Activated T-helper 2 cell treated with anti-CD3 and anti-CD28 coated beads, Interferon-gamma antibody, Interleukin-2, Interleukin-4, amounts not matched to agents 10 μg/mL and 5 μg/mL and 100 μg/mL, durations not matched to agents 14 hours and 24 hours and 36 hours (primary cell): ENCODE measurements around the gene MYO18A. TPM values are rescaled to one million over a fixed set of nuclear protein-coding genes. Genes with fewer than 3 reads are reported as not detected.

Source experiments
- DNase-seq: peaks from one replicate; pipeline ENCODE4 v3.0.0; 2021; ENCODE audit warnings: low spot score
- H3K27ac Mint-ChIP-seq: one replicate; pipeline ENCODE4 v1.8.0; 2021; ENCODE audit warnings: mixed read lengths
- H3K27me3 Mint-ChIP-seq: one replicate; pipeline ENCODE4 v1.8.0; 2021; ENCODE audit warnings: low read depth, mixed read lengths
- H3K36me3 Mint-ChIP-seq: one replicate; pipeline ENCODE4 v1.8.0; 2021; ENCODE audit warnings: low read depth, mixed read lengths
- H3K4me1 Mint-ChIP-seq: one replicate; pipeline ENCODE4 v1.8.0; 2021; ENCODE audit warnings: low read depth, mixed read lengths
- H3K4me3 Mint-ChIP-seq: one replicate; pipeline ENCODE4 v1.8.0; 2021; ENCODE audit warnings: low read depth, mild to moderate bottlenecking, moderate library complexity, mixed read lengths
- H3K9me3 Mint-ChIP-seq: one replicate; pipeline ENCODE4 v1.8.0; 2021; ENCODE audit warnings: mixed read lengths
- intact Hi-C: fragments of 100-400 bp; cut with micrococcal nuclease; formaldehyde crosslinking; loops from one replicate; pipeline ENCODE4 v1.15.1; 2023
- total RNA-seq: library from RNA; stranded (reverse); gene quantifications from 2 replicates; pipeline ENCODE4 v1.2.3, GENCODE V29; 2022

The MYO18A gene
- total RNA-seq, 1 donor from 2014 or later: 49.5 TPM

DNA sequence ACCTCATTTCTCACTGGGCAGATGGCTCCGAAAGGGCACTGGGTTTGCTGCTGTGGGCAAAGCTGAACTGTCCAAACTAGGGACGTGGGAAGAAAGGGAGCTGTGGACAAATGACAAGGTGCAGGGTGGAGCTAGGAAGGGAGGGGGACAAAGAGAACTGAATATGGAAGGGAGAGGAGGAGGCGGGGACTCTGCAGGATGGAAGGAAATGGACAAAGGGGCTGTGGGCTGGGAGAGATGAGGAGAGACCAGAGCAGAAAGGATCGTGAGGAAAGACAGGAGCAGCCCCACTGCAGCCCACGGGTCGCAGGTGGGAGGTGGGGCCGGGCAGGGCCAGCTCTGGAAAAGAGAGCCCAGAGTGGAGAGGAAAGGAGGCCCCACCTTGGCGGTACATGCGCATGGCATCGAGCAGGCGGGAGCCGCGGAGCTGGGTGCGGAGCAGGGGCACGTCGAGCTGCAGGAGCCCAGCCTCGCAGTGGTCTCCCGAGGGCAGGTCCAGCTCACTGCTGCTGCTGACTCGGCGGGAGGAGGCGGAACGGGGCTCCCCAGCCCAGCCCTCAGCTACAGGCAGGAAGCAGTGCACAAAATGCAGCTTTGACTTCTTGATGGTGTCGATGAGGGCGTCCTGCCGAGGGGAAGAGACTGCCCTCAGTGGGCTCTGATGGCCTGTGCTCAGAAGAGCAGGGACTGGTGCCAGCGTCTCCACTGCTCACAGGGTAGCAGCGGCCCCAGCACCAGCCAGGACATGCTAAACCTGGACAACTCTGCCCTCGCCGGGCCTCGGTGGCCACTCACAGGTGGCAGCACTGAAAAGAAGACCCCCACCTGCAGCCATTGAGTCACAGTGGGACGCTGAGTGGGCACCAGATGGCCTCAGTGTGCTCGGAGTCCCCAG is 70.5 kb downstream of the MYO18A start:
- DNase-seq: no peak
- H3K4me1 Mint-ChIP-seq: no peaks in the 10 kb centered on the region
- H3K4me3 Mint-ChIP-seq: no peak overlapping the region
- intact Hi-C loops: loop anchor here (2.0 to 10.0 kb wide), 2 partner anchors 145 to 385 kb away; partner anchors contain the start of genes NEK8 and TLCD1
- H3K27ac Mint-ChIP-seq: no peak overlapping the region
- no peaks in the 10 kb centered on the region for H3K9me3 Mint-ChIP-seq
- no peaks in the 10 kb centered on the region for H3K27me3 Mint-ChIP-seq
- peaks cover 46% of the 10 kb centered on the region for H3K36me3 Mint-ChIP-seq

DNA sequence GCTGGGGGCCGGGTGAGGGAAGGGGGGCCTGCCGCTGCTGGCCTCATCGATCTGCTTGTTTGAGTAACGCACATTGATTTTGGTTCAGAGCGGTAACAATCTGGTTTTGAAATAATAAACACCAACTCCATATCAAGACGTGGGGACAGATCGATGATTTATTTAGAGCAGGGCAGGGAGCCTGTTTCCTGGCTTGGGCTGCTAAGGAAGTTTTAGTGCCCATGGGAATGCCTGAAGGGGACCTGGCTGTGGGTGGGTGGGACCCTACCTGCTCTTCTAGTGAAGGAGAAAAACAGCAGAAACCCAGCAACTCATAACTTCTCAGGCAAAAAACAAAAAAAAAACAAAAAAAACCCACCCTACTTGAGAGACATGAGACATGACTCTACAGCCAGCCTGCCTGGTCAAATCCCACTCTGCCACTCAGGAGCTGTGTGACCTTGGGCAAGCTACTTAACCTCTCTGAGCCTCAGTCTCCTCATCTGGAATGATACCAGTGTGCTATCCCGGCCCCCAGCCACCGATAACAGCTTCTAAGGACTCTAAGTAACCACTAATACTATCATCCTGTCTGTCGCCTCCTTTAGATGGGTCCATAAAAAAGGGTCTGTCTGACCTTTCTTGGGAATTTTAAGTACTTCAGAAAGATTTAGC is 71.2 kb downstream of the MYO18A start:
- DNase-seq: no peak
- H3K4me1 Mint-ChIP-seq: no peaks in the 10 kb centered on the region
- intact Hi-C loops: no loop called here
- peaks cover 48% of the 10 kb centered on the region for H3K36me3 Mint-ChIP-seq
- no peaks in the 10 kb centered on the region for H3K9me3 Mint-ChIP-seq
- no peak overlapping the region for H3K27ac Mint-ChIP-seq
- no peak overlapping the region for H3K4me3 Mint-ChIP-seq
- H3K27me3 Mint-ChIP-seq: no peaks in the 10 kb centered on the region

DNA sequence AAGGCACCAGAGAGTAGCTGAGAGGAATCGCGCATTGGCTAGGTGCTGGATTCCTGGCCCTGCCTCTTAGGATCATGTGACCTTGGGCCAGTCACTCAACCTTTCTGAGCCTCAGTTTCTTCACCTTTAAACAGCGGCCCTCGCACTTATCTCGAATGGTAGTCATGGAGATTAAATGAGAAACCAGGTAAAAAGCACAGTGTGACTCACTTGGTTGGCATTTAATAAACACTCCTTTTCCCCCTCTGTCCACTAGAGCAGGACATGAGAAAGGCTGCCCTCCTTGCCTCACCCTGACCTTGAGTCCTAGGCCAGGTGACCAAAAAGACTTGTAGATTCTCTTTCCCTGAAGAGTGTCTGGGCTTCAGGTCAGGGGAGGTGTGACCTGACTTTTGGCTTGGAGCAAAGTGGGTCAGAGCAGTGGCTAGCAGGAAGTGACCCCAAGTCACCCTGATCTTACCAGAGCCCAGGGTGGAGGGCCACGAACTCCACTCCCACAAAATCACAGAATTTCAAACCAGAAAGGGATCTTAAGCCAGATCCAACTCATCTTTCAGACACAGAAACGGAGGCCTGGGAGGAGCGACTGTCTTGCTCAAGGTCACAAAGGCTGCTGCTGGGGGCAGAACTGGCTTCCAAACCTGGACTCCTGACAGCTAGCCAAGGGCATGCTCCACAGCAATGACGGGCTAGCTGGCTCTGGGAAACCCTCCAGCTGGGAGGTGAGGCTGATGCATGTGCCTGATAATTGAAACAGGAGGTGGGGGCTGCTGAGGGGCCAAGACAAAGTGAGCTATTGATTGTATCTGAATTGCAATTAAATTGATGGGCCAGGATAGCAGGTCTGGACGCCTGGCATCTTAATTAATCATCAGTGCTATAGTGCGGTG is 72.0 kb downstream of the MYO18A start:
- H3K27ac Mint-ChIP-seq: no peak overlapping the region
- H3K4me3 Mint-ChIP-seq: no peak overlapping the region
- H3K4me1 Mint-ChIP-seq: no peaks in the 10 kb centered on the region
- no peaks in the 10 kb centered on the region for H3K27me3 Mint-ChIP-seq
- peaks cover 50% of the 10 kb centered on the region for H3K36me3 Mint-ChIP-seq
- intact Hi-C loops: no loop called here
- no peaks in the 10 kb centered on the region for H3K9me3 Mint-ChIP-seq
- no peak for DNase-seq

DNA sequence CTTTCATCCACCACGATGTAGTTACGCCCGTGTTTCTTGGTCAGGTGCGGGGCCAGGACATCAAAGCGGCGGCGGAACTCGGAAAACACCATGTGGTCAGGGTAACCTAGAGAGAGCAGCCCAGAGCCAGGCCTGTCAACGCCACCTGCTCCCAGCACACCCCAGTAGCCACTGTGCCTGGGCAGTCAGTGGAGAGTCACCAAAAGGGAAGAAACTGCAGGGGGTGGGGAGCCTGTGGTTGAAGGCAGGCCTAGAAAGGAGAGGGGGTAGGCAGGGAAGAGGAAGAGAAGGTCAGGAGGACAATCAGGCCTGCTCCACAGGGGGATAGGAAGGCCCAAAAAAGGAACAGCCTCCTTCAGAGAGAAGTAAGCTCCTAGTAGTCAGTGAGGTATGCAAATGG is 73.1 kb downstream of the MYO18A start:
- Mint-ChIP-seq H3K27ac (no peak overlapping the region), H3K36me3 (peaks cover 52% of the 10 kb centered on the region), H3K4me3 (no peak overlapping the region), H3K27me3 (no peaks in the 10 kb centered on the region), H3K4me1 (no peaks in the 10 kb centered on the region), H3K9me3 (no peaks in the 10 kb centered on the region)
- intact Hi-C loops: no loop called here
- DNase-seq: no peak

DNA sequence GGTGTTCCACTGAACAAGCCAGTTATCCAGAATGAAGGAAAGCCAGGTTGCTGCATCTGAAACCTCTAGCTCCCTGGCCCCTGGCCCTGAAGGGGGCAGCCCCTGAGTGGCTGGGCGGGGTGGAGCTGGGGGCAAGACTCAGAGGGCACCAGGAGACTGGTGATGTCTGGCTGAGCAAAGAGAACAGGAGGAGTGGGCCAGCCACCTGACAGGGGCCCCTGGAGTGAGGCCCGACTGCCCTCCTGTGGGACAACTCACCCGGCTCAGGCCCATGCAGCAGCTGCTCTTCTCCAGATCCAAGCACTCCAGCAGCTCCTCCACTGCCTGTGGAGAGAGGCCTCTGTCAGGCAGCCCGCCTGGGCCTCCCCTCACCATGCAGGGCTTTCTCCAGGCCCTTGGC is 76.9 kb downstream of the MYO18A start:
- H3K4me1 Mint-ChIP-seq: no peaks in the 10 kb centered on the region
- intact Hi-C loops: no loop called here
- no peak for DNase-seq
- H3K4me3 Mint-ChIP-seq: no peak overlapping the region
- peaks cover 42% of the 10 kb centered on the region for H3K36me3 Mint-ChIP-seq
- H3K27ac Mint-ChIP-seq: no peak overlapping the region
- H3K9me3 Mint-ChIP-seq: no peaks in the 10 kb centered on the region
- H3K27me3 Mint-ChIP-seq: no peaks in the 10 kb centered on the region

DNA sequence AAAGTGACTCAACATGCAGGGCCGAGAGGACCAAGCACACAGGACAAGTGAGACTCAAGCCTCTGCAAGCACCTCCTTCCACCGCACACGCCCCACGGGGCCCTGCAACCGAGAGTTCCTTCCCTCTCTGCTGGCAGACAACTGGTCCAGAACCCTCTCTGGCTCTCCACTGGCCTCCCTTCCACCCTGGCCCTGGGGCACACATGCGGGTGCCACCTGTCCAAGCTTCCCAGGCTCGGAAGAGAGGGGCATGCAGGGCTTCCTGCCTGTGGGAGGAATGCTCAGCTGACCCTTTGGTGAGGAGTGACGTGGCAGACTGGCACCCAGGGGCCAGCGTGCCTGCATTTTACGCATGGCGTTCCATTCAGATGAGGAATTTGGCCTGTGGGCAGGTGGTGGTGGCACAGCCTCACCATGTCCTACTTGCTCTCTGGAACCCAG is 77.4 kb downstream of the MYO18A start:
- Mint-ChIP-seq H3K9me3 (no peaks in the 10 kb centered on the region), H3K27ac (no peak overlapping the region), H3K4me1 (no peaks in the 10 kb centered on the region), H3K36me3 (peaks cover 44% of the 10 kb centered on the region), H3K4me3 (no peak overlapping the region), H3K27me3 (no peaks in the 10 kb centered on the region)
- no peak for DNase-seq
- intact Hi-C loops: no loop called here

DNA sequence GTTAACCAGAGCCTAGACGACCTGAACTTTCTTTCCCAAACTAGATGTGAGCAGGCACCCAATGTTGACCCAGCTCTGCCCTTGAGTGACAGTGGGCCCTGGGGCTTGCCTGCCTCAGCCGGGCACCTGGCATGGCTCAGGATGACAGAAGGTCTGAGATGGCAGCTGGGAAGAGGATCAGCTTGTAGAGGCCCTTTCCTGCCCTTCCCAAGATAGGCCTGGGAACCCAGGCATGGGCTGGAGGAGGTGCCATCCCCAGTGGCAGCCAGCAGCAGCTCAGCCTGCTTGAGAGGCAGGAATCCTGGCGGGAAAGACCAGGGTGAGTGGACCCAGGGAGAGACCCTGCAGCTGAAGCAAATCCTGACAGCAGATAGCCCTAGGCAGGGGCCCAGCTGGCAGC is 78.2 kb downstream of the MYO18A start:
- DNase-seq: no peak
- no peaks in the 10 kb centered on the region for H3K4me1 Mint-ChIP-seq
- H3K27me3 Mint-ChIP-seq: no peaks in the 10 kb centered on the region
- H3K36me3 Mint-ChIP-seq: peaks cover 47% of the 10 kb centered on the region
- intact Hi-C loops: no loop called here
- no peaks in the 10 kb centered on the region for H3K9me3 Mint-ChIP-seq
- no peak overlapping the region for H3K27ac Mint-ChIP-seq
- H3K4me3 Mint-ChIP-seq: no peak overlapping the region

DNA sequence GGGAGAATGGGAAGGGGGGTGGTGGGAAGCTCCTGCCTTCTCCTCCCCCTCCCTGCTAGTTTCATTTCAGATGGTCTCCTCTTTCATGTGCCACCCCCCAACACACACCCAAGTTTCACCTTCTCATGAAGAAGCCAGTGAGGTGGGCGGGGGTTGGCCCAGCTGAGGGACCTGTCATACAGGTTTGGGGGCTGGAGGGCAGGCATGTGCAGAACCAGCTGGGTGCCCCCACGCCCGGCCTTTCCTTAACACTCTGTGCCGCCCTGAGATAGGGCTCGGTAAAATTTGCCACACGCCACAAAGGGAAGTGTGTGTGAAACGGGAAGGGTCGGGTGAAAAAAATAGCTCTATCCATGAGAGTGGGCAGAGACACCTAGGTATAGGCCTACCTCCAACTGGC is 79.9 kb downstream of the MYO18A start:
- no peak overlapping the region for H3K4me3 Mint-ChIP-seq
- no peaks in the 10 kb centered on the region for H3K9me3 Mint-ChIP-seq
- no peaks in the 10 kb centered on the region for H3K4me1 Mint-ChIP-seq
- no peak for DNase-seq
- intact Hi-C loops: no loop called here
- H3K27ac Mint-ChIP-seq: no peak overlapping the region
- H3K36me3 Mint-ChIP-seq: peaks cover 52% of the 10 kb centered on the region
- H3K27me3 Mint-ChIP-seq: no peaks in the 10 kb centered on the region

DNA sequence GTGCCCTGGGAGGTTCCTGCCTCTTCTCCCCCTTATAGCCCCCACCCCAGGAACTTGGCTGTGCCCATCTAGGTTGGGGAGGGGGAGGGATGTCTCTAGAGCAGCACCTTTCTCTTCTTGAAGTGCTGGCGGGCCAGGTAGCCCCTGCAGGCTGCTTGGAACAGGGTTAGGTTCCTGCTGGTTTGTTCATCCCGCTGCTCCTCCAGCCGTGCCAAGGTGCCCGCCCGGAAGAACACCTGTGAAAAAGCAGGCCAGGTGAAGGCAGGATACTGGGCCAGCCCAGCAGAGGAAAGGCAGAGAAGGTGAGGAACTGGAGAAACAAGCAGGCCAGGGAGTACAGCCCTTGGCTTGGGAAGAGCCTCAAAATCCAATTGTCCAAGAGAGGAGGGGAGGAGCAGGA is 80.7 kb downstream of the MYO18A start:
- Mint-ChIP-seq H3K27me3 (no peaks in the 10 kb centered on the region), H3K4me3 (no peak overlapping the region), H3K9me3 (no peaks in the 10 kb centered on the region), H3K4me1 (no peaks in the 10 kb centered on the region), H3K36me3 (peaks cover 49% of the 10 kb centered on the region), H3K27ac (no peak overlapping the region)
- DNase-seq: no peak
- intact Hi-C loops: no loop called here

DNA sequence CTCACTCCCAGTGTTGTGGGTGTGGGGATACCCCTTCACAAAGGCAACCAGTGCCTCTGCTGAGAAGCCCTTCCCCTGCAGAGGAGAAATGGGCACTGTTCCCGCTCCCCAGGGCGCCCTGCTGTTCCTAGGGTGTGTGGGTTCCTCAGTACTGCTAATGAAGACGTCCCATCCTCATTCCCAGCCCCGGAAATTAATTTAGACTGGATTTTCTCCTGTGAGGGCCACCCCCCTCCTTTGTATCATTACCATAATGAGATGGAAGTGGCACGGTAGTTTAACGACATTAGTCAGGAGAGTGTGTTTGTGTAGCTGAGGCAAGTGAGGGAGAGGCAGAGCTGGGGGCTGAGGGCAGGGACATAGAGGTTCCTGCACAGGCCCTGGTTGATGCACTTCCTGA is 84.1 kb downstream of the MYO18A start:
- H3K4me1 Mint-ChIP-seq: no peaks in the 10 kb centered on the region
- no peaks in the 10 kb centered on the region for H3K27me3 Mint-ChIP-seq
- no peak overlapping the region for H3K27ac Mint-ChIP-seq
- no peak for DNase-seq
- no peak overlapping the region for H3K4me3 Mint-ChIP-seq
- H3K36me3 Mint-ChIP-seq: peaks cover 53% of the 10 kb centered on the region
- no peaks in the 10 kb centered on the region for H3K9me3 Mint-ChIP-seq
- intact Hi-C loops: no loop called here

DNA sequence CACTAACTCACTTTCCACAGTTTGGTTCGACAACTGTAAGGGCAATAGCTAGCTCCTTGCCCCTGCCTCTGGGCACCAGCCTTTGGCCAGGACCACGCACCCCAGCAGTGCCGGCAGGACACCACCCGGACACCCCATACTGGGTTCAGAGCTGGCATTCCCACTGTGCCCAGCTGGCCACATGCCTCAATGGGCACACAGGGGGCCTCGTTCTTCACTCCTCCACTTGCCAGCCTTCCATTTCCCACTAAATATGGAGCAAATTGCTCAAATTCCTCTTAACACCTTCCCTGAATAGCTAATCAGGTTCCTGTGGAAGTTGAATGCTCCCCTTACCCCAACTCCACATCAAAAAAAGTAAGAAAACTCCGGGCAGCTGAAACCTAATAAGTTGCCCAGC is 84.8 kb downstream of the MYO18A start:
- no peaks in the 10 kb centered on the region for H3K9me3 Mint-ChIP-seq
- no peak overlapping the region for H3K27ac Mint-ChIP-seq
- no peak for DNase-seq
- no peaks in the 10 kb centered on the region for H3K4me1 Mint-ChIP-seq
- H3K36me3 Mint-ChIP-seq: peaks cover 56% of the 10 kb centered on the region
- intact Hi-C loops: no loop called here
- no peaks in the 10 kb centered on the region for H3K27me3 Mint-ChIP-seq
- no peak overlapping the region for H3K4me3 Mint-ChIP-seq

DNA sequence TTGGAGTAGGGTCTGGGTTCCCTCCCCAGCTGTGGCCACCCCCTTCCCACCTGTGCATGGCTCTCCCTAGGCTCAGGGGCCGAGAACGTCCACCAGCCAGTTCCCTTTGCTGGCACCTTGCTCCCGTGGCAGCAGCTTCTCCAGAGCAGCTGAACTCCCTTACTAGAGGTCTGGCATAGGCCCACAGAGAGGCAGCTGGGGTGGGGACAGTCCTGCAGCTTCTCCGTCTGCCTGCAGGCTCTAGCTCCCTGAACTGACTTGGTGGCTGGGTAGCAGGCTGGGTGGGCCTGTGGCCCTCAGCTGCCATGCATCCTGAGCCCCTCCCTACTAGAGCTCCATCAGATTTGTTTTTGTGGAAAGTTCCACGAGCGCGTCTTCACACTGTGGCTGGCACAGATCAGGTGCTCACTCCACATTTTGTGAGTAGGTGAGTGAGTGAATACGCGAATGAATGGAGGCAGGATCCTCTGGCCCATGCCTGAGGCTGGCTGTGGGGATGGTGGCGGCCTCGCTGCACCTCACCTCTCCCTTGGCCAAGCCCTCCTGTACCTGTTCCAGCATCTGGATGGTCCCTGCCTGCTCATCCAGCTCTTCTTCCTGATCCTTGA is 86.0 kb downstream of the MYO18A start:
- no peaks in the 10 kb centered on the region for H3K4me1 Mint-ChIP-seq
- H3K36me3 Mint-ChIP-seq: peaks cover 53% of the 10 kb centered on the region
- intact Hi-C loops: no loop called here
- H3K9me3 Mint-ChIP-seq: no peaks in the 10 kb centered on the region
- H3K27ac Mint-ChIP-seq: no peak overlapping the region
- H3K4me3 Mint-ChIP-seq: no peak overlapping the region
- no peaks in the 10 kb centered on the region for H3K27me3 Mint-ChIP-seq
- no peak for DNase-seq
